ENCODE data around the gene CPS1.

CPS1 gene

DNA sequence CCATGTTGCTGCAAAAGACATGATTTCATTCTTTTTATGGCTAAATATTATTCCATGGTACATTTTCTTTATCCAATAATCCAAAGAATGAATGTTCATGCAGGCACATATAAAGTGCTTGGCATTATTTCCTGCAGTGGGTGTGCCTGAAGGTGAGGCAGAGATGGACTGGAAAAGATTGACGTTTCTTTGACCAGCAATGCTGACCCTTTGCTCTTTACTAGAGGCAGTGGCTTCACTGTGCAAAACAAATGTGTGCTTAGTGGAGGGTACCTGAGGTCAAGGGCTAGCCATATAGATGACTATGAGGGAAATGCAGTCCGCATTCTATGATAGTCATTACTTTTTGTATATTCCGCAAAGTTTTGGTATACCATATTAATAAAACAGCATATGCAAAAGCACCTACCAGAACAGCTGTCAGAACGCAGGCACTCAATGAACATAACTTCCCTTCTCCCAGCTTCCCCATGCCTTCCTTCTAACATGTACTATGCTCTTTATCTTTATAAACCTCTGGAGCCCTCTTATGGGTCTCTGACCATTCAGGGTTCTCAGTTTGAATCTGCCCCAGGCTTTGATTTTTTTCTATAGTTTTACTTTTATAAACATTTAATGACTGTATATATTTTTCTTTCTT is 32.6 kb upstream of the CPS1 start:
- TF ChIP-seq CTCF (IDR thresholded peaks at IDR 0.05): no peak
- intact Hi-C loops (cut with DNase I; ENCODE audit: low total_unique reads): no loop called here
- no peaks in the 10 kb centered on the region for H3K4me1 ChIP-seq
- H3K9me3 ChIP-seq: no peaks in the 10 kb centered on the region
- H3K27me3 ChIP-seq: no peaks in the 10 kb centered on the region
- no peak overlapping the region for H3K27ac ChIP-seq
- no peak overlapping the region for H3K4me3 ChIP-seq
- H3K36me3 ChIP-seq: no peaks in the 10 kb centered on the region
- no peak for DNase-seq

GRCh38 chr2:210524533-210524932 is 31.9 kb upstream of the CPS1 start:
- Histone ChIP-seq H3K27me3 (no peaks in the 10 kb centered on the region), H3K4me3 (no peak overlapping the region), H3K9me3 (no peaks in the 10 kb centered on the region), H3K4me1 (no peaks in the 10 kb centered on the region), H3K27ac (no peak overlapping the region), H3K36me3 (no peaks in the 10 kb centered on the region)
- DNase-seq: no peak
- intact Hi-C loops (cut with DNase I; ENCODE audit: low total_unique reads): no loop called here
- TF ChIP-seq CTCF (IDR thresholded peaks at IDR 0.05): no peak

DNA sequence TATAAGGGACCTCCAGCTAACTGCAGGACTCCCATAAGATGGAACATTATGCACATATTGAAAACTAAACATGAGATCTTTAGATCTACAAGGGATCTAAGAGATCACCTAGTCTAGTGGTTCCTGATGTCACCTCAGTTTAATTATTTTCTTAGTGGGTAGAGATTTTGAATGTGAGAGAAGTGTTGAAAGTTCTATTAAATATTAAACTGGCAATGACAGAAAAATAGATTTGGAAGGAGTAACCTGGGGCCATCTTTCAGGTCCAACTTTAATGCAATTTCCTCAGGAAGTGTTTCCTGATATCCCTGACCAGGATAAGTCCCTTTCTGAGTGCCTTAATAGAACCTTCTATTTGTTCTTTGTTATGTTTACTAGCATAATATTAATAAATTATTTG is 29.1 kb upstream of the CPS1 start:
- Histone ChIP-seq H3K27me3 (no peaks in the 10 kb centered on the region), H3K27ac (no peak overlapping the region), H3K4me1 (no peaks in the 10 kb centered on the region), H3K4me3 (no peak overlapping the region), H3K36me3 (no peaks in the 10 kb centered on the region), H3K9me3 (no peaks in the 10 kb centered on the region)
- intact Hi-C loops (cut with DNase I; ENCODE audit: low total_unique reads): no loop called here
- no peak for DNase-seq
- TF ChIP-seq CTCF (IDR thresholded peaks at IDR 0.05): no peak

DNA sequence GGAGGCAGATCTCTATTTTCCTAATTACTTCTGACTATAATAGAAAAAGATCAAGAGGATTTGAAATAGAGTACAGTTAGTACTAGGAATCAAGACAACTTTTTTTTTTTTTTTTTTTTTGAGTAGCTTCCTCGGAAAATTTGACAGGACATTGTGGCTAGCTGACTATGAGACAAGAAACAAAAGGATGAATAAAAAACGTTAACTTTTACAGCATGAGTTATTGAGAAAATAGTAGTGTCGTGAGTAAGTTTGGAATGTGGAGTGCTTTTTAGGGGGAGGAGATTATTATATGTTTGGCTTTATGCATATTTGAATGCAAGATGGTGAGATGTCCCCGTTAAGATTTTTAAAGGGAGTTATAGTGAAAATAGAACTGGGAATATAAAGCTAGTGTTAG is 27.7 kb upstream of the CPS1 start:
- intact Hi-C loops (cut with DNase I; ENCODE audit: low total_unique reads): no loop called here
- Histone ChIP-seq H3K27ac (no peak overlapping the region), H3K36me3 (no peaks in the 10 kb centered on the region), H3K4me3 (no peak overlapping the region), H3K4me1 (no peaks in the 10 kb centered on the region), H3K9me3 (no peaks in the 10 kb centered on the region), H3K27me3 (no peaks in the 10 kb centered on the region)
- no peak for TF ChIP-seq CTCF (IDR thresholded peaks at IDR 0.05)
- no peak for DNase-seq

- Histone ChIP-seq H3K27me3 (no peaks in the 10 kb centered on the region), H3K36me3 (no peaks in the 10 kb centered on the region), H3K27ac (no peak overlapping the region), H3K4me1 (no peaks in the 10 kb centered on the region), H3K4me3 (no peak overlapping the region), H3K9me3 (no peaks in the 10 kb centered on the region)
- DNase-seq: no peak
- intact Hi-C loops (cut with DNase I; ENCODE audit: low total_unique reads): no loop called here
- TF ChIP-seq CTCF (IDR thresholded peaks at IDR 0.05): no peak
These were observed 25.3 kb upstream of the CPS1 start for GRCh38 chr2:210531050-210531449.

GRCh38 chr2:210531482-210531881 is 24.9 kb upstream of the CPS1 start:
- H3K36me3 ChIP-seq: no peaks in the 10 kb centered on the region
- no peak for TF ChIP-seq CTCF (IDR thresholded peaks at IDR 0.05)
- no peaks in the 10 kb centered on the region for H3K4me1 ChIP-seq
- H3K27me3 ChIP-seq: no peaks in the 10 kb centered on the region
- DNase-seq: no peak
- no peak overlapping the region for H3K27ac ChIP-seq
- intact Hi-C loops (cut with DNase I; ENCODE audit: low total_unique reads): no loop called here
- no peaks in the 10 kb centered on the region for H3K9me3 ChIP-seq
- no peak overlapping the region for H3K4me3 ChIP-seq
